NT2/D1 (cell line): ENCODE measurements around the gene KRT39.

Source experiments
- DNase-seq: peaks from one replicate; pipeline ENCODE4 v3.0.0-alpha.2; 2011; ENCODE audit warnings: low read depth, low spot score
- H3K27me3 ChIP-seq: 2 replicates; pipeline ENCODE4 v1.6.0; 2011; ENCODE audit warnings: mild to moderate bottlenecking; ENCODE audit not compliant: insufficient read length, insufficient read depth
- H3K36me3 ChIP-seq: 2 replicates; pipeline ENCODE4 v1.6.1; 2011; ENCODE audit warnings: mild to moderate bottlenecking, low read length, mixed read lengths; ENCODE audit not compliant: insufficient read depth, insufficient read length
- H3K4me1 ChIP-seq: 2 replicates; pipeline ENCODE4 v1.5.1; 2011; ENCODE audit not compliant: insufficient read depth, insufficient read length
- H3K4me3 ChIP-seq: 2 replicates; pipeline ENCODE4 v1.5.1; 2011; ENCODE audit warnings: low read depth; ENCODE audit not compliant: insufficient read length
- H3K9ac ChIP-seq: 2 replicates; pipeline ENCODE4 v1.6.0; 2011; ENCODE audit warnings: low read depth; ENCODE audit not compliant: insufficient read length
- H3K9me3 ChIP-seq: 2 replicates; pipeline ENCODE4 v1.5.1; 2011; ENCODE audit warnings: mild to moderate bottlenecking, low read length; ENCODE audit not compliant: insufficient read depth
- SUZ12 ChIP-seq: IDR thresholded peaks from 2 replicates; pipeline ENCODE4 v1.6.1; 2011; ENCODE audit not compliant: insufficient read length, insufficient read depth; ENCODE audit errors: extremely low read depth
- YY1 ChIP-seq: IDR thresholded peaks from 2 replicates; pipeline ENCODE4 v1.6.1; 2011; ENCODE audit not compliant: insufficient read length, insufficient read depth
- ZNF274 ChIP-seq: IDR thresholded peaks from 2 replicates; pipeline ENCODE4 v1.6.1; 2011; ENCODE audit warnings: mild to moderate bottlenecking, low read depth, low read length

Gene KRT39

DNA sequence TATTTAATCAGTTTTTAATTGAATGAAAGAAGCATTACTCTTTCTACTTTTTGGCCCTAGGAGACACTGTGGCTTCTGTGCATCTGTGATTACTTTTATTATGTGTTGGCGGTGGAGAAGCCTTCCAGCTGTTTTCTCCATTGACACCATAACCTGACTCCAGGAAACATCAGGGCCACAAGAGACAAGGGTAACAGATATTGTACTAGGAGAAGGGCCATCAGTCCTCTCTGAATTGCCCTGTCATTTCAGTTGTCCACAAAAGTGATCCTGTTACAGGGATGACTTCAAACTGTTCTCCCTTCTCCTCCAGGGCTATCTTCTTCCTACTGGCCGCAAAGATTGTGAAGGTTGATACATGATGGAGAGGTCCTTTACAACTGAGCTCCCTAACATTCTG is 14.6 kb downstream of the KRT39 start:
- H3K4me1 ChIP-seq = peaks cover 3% of the 10 kb centered on the region
- no peak for TF ChIP-seq SUZ12
- TF ChIP-seq YY1 = no peak
- H3K36me3 ChIP-seq = no peaks in the 10 kb centered on the region
- no peaks in the 10 kb centered on the region for H3K9me3 ChIP-seq
- H3K4me3 ChIP-seq = no peak overlapping the region
- no peak for DNase-seq
- no peak overlapping the region for H3K9ac ChIP-seq
- H3K27me3 ChIP-seq = no peaks in the 10 kb centered on the region

DNA sequence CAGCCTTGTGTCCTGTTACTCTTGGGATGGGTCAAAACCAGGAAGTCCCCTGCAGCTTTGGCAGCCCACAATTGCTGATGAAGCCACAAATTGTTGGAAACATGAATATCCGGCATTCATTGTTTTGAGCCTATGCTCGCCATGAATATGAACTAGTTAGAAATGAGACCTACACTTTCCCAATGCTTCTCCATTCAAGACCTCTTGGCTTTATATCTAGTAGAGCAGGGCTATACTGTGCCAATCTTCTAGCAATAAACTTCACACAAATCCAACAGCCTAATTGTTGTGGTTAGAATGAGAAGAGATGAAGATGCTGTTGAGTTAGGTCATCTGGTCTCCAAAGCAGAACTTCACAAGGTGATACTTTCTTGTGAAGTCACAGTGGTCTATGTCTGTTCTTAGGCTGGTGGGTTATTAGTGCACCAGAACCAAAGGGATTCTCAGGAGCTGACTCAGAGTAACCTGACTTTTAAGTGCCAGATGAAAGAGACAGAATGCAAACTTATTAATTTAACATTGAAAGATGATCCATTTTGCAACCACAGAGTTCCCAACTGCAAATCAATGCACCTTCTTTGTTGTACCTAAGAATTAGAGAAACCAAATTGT is 15.6 kb downstream of the KRT39 start:
- TF ChIP-seq YY1 (no peak), ZNF274 (no peak), SUZ12 (no peak)
- Histone ChIP-seq H3K9ac (no peak overlapping the region), H3K4me1 (peaks cover 3% of the 10 kb centered on the region), H3K9me3 (no peaks in the 10 kb centered on the region), H3K36me3 (no peaks in the 10 kb centered on the region), H3K4me3 (no peak overlapping the region), H3K27me3 (no peaks in the 10 kb centered on the region)
- no peak for DNase-seq

DNA sequence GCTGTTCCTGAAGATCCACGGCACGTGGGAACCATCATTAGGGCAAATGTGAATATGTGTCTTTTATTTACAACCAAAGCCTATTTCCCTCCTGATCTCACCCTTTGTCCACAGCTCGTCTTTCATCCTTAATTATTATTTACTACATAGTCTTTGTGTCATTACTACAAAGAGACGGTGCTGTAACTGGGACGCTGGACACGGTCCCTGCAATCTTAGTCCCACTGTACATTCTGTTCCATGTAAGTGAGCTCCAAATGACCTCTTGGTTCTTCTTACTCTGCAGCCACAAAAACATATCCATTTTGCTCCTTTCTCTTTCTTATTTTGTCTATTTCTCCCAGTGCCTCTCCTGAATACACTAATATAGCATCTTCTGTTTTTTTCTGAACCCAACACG is 16.6 kb downstream of the KRT39 start:
- DNase-seq = no peak
- no peak for TF ChIP-seq YY1
- no peak for TF ChIP-seq ZNF274
- TF ChIP-seq SUZ12 = no peak
- Histone ChIP-seq H3K9me3 (no peaks in the 10 kb centered on the region), H3K4me1 (peaks cover 3% of the 10 kb centered on the region), H3K36me3 (no peaks in the 10 kb centered on the region), H3K27me3 (no peaks in the 10 kb centered on the region), H3K9ac (no peak overlapping the region), H3K4me3 (no peak overlapping the region)

DNA sequence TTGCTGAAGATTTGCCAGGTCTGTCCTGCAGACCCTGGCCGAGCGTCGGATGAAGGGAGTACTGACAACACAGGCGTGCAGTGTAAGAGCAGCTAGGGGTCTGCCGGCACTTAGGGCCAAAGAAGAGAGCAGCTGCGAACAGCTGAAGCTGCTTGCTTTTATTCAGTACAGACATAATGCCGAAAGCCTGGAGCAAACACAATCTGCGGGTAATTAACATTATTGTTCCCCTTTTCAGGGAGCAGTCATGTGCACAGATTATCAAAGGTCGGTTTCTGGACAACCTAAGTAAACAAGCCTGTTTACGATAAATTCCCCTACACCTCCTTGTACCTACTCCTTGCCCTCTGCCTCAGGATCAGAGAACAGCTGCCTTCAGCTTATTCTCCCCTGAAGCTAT is 17.3 kb downstream of the KRT39 start:
- DNase-seq = no peak
- peaks cover 3% of the 10 kb centered on the region for H3K4me1 ChIP-seq
- TF ChIP-seq YY1 (no peak), ZNF274 (no peak), SUZ12 (no peak)
- H3K36me3 ChIP-seq = no peaks in the 10 kb centered on the region
- no peak overlapping the region for H3K9ac ChIP-seq
- H3K9me3 ChIP-seq = no peaks in the 10 kb centered on the region
- no peaks in the 10 kb centered on the region for H3K27me3 ChIP-seq
- no peak overlapping the region for H3K4me3 ChIP-seq

- DNase-seq = no peak
- H3K9me3 ChIP-seq = no peaks in the 10 kb centered on the region
- no peak for TF ChIP-seq ZNF274
- no peak for TF ChIP-seq YY1
- TF ChIP-seq SUZ12 = no peak
- H3K36me3 ChIP-seq = no peaks in the 10 kb centered on the region
- H3K4me1 ChIP-seq = peaks cover 3% of the 10 kb centered on the region
- H3K4me3 ChIP-seq = no peak overlapping the region
- no peak overlapping the region for H3K9ac ChIP-seq
- no peaks in the 10 kb centered on the region for H3K27me3 ChIP-seq
Measured at GRCh38 chr17:40947929-40948328, 18.8 kb downstream of the KRT39 start.

GRCh38 chr17:40945414-40945813 is 21.3 kb downstream of the KRT39 start:
- TF ChIP-seq YY1 (no peak), SUZ12 (no peak), ZNF274 (no peak)
- Histone ChIP-seq H3K4me1 (peaks cover 3% of the 10 kb centered on the region), H3K27me3 (no peaks in the 10 kb centered on the region), H3K9me3 (no peaks in the 10 kb centered on the region), H3K4me3 (no peak overlapping the region), H3K36me3 (no peaks in the 10 kb centered on the region), H3K9ac (no peak overlapping the region)
- DNase-seq = no peak

- peaks cover 3% of the 10 kb centered on the region for H3K4me1 ChIP-seq
- no peaks in the 10 kb centered on the region for H3K9me3 ChIP-seq
- DNase-seq = no peak
- no peaks in the 10 kb centered on the region for H3K27me3 ChIP-seq
- no peak overlapping the region for H3K4me3 ChIP-seq
- no peak overlapping the region for H3K9ac ChIP-seq
- no peaks in the 10 kb centered on the region for H3K36me3 ChIP-seq
- TF ChIP-seq ZNF274 (no peak), YY1 (no peak)
Measured at GRCh38 chr17:40944531-40944930, 22.2 kb downstream of the KRT39 start.
